Progenitor cell of endocrine pancreas (in vitro differentiated cells): ENCODE results near the gene ITIH3. TPM values are rescaled to one million over a fixed set of nuclear protein-coding genes. Genes with fewer than 3 reads are reported as not detected.

ENCODE experiments used
- DNase-seq: peaks from one replicate; pipeline ENCODE4 v3.0.0; 2021; ENCODE audit warnings: low spot score; ENCODE audit not compliant: unreplicated experiment
- H3K27ac Mint-ChIP-seq: 2 replicates; pipeline ENCODE4 v1.8.0; 2021; ENCODE audit warnings: mild to moderate bottlenecking, moderate library complexity, mixed read lengths
- H3K27me3 Mint-ChIP-seq: 2 replicates; pipeline ENCODE4 v1.8.0; 2021; ENCODE audit warnings: mixed read lengths
- H3K36me3 Mint-ChIP-seq: 2 replicates; pipeline ENCODE4 v1.8.0; 2022; ENCODE audit warnings: mixed read lengths; ENCODE audit not compliant: insufficient read depth
- H3K4me1 Mint-ChIP-seq: 2 replicates; pipeline ENCODE4 v1.8.0; 2021; ENCODE audit warnings: low read depth, mixed read lengths
- H3K4me3 Mint-ChIP-seq: 2 replicates; pipeline ENCODE4 v1.8.0; 2021; ENCODE audit warnings: low read depth, mild to moderate bottlenecking, moderate library complexity, mixed read lengths
- H3K9me3 Mint-ChIP-seq: 2 replicates; pipeline ENCODE4 v1.8.0; 2021; ENCODE audit warnings: low read depth, mixed read lengths
- CTCF ChIP-seq: fragments of 200-600 bp; sonication (generic); IDR thresholded peaks from one replicate; pipeline ENCODE4 v1.5.0; 2021; ENCODE audit warnings: antibody characterized with exemption, mild to moderate bottlenecking; ENCODE audit not compliant: unreplicated experiment
- total RNA-seq: library from RNA; stranded (reverse); gene quantifications from 2 replicates; pipeline ENCODE4 v1.2.1, GENCODE V29; 2021

ITIH3 gene
- total RNA-seq, 1 donor from 2014 or later = 1.2 TPM

- no peak for DNase-seq
- Mint-ChIP-seq H3K4me3 (no peak overlapping the region), H3K27ac (no peak overlapping the region), H3K4me1 (peaks cover 14% of the 10 kb centered on the region), H3K9me3 (no peaks in the 10 kb centered on the region), H3K36me3 (no peaks in the 10 kb centered on the region), H3K27me3 (no peaks in the 10 kb centered on the region)
- TF ChIP-seq CTCF = no peak
Measured at GRCh38 chr3:52831500-52832301, 37.1 kb downstream of the ITIH3 start.

GRCh38 chr3:52833202-52833601 is 38.6 kb downstream of the ITIH3 start:
- no peak overlapping the region for H3K27ac Mint-ChIP-seq
- TF ChIP-seq CTCF = no peak
- no peaks in the 10 kb centered on the region for H3K9me3 Mint-ChIP-seq
- no peaks in the 10 kb centered on the region for H3K27me3 Mint-ChIP-seq
- no peaks in the 10 kb centered on the region for H3K36me3 Mint-ChIP-seq
- no peak overlapping the region for H3K4me3 Mint-ChIP-seq
- peaks cover 5% of the 10 kb centered on the region for H3K4me1 Mint-ChIP-seq
- DNase-seq = no peak

GRCh38 chr3:52834871-52835501 is 40.4 kb downstream of the ITIH3 start, which contains the start of gene MUSTN1:
TSS of gene MUSTN1 (minus strand) at chr3:52835019. CDS start at chr3:52834948, 71 bp downstream.
- no peaks in the 10 kb centered on the region for H3K36me3 Mint-ChIP-seq
- H3K4me3 Mint-ChIP-seq = no peak within 1 kb of the TSS
- H3K9me3 Mint-ChIP-seq = no peaks in the 10 kb centered on the region
- DNase-seq = no peak
- peaks cover 15% of the 10 kb centered on the region for H3K4me1 Mint-ChIP-seq
- no peaks in the 10 kb centered on the region for H3K27me3 Mint-ChIP-seq
- peak within 1 kb of the TSS; percentile 21 for H3K27ac Mint-ChIP-seq
- no peak for TF ChIP-seq CTCF

GRCh38 chr3:52835766-52836470 is 41.3 kb downstream of the ITIH3 start:
- Mint-ChIP-seq H3K27ac (no peak overlapping the region), H3K4me1 (peaks cover 17% of the 10 kb centered on the region), H3K4me3 (no peak overlapping the region), H3K27me3 (no peaks in the 10 kb centered on the region), H3K36me3 (peaks cover 1% of the 10 kb centered on the region), H3K9me3 (no peaks in the 10 kb centered on the region)
- DNase-seq = no peak
- TF ChIP-seq CTCF = no peak

GRCh38 chr3:52836471-52836845 is 41.9 kb downstream of the ITIH3 start:
- no peak for TF ChIP-seq CTCF
- H3K4me3 Mint-ChIP-seq = no peak overlapping the region
- H3K9me3 Mint-ChIP-seq = no peaks in the 10 kb centered on the region
- peaks cover 17% of the 10 kb centered on the region for H3K4me1 Mint-ChIP-seq
- DNase-seq = no peak
- no peak overlapping the region for H3K27ac Mint-ChIP-seq
- H3K36me3 Mint-ChIP-seq = peaks cover 1% of the 10 kb centered on the region
- no peaks in the 10 kb centered on the region for H3K27me3 Mint-ChIP-seq
